ENCODE measurements around the gene ZBTB9.

The ZBTB9 gene

DNA sequence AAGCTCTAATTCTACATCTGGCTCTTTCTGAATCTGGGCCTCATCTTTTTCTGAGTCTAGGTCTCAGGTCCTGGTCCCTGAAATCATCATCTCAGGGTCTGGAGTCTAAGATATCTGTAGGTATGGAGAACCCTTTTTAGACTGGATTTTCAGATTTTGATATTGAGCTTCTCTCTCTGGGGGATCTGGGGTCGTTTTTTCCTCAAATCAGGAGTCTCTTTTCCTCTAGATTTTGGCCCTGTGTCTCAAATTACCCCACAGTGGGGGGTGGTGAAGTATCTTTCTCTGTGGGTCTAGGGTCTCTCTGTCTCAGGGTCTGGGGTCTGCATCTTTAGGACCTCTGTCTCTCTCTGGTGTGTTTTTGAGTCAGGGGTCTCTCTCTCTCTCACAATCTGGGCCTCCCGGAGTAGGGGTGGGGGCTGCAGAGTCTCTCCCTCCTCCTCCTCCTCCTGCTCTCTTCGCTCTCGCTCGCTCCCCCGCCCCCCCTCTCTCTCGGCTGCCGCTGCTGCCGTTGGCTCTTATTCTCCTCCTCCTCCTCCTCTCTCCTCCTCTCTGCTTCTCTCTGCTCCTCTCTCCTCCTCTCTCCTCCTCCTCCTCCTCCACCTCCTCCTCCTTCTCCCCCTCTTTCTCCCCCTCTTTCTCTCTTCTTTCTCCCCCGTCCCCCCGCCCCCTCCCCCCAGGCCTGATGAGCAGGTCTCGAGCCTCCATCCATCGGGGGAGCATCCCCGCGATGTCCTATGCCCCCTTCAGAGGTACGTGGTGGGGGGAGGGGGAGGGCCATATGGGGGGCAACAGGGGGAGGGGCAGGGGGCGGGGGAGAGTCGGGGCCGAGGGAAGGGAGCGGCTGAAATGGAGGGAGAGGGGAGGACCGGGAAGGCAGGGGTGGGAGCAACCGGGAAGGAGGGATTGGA lies 34.5 kb upstream of the ZBTB9 start, which contains the start of gene SYNGAP1:
Gene SYNGAP1, plus strand, starts transcription at position 486 of the 911 bp plus-strand sequence. Its CDS starts 200 bp downstream, at position 686.
- DNase-seq = no peak

DNA sequence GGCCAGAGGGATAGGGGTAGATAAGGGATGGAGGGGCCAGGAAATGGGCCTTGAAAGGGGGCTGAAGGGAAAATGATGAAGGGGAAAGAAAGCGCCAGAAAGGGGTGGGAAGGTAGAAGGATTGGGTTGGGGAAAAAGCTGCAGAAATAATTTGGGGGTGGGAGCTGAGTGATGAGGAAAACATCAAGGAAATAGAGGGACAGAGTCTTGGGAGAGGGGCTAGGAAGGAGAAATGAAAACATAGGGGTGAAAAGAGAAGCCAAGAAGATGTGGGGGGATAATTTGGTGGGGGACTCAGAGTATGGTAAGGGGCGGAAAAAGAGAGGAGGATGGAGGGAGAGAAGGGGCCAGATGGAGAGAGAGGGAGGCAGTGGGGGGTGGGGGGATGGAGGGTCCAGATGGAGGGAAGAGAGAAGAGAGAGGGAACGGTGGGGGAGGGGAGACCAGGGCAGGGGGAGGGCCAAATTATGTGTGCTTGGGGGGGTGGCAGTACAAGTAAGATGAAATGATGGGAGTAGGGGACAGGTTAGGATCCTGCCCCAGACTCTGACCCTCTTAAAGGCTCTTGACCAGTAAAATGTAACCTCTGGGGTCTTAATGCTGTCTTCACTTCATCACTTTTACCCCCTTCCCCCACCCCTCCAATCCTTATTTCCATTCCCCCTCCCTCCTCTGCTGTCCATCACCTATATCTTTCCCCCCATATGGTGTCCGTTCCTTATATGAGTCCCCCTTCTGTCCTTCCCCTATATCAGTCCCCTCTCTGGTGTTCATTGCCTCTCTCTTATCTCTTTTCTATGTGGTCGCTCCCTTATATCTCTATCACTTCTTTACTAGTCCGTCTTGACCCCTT lies 33.7 kb upstream of the ZBTB9 start:
- no peak for DNase-seq

DNA sequence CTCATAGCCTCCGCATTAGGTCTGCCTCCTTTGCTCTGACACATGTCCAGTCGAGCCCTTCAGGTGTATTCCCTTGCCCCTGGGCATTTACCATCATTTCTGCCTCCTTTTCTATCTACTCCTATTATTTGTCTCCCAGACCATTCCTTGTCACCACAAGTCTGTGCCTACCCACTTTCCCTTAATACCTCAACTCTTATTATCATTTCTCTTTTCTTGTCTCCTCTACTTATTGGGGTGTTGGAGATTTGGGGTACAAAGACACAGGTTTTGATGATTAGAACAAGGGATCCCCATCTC lies 33.1 kb upstream of the ZBTB9 start:
- DNase-seq = no peak

DNA sequence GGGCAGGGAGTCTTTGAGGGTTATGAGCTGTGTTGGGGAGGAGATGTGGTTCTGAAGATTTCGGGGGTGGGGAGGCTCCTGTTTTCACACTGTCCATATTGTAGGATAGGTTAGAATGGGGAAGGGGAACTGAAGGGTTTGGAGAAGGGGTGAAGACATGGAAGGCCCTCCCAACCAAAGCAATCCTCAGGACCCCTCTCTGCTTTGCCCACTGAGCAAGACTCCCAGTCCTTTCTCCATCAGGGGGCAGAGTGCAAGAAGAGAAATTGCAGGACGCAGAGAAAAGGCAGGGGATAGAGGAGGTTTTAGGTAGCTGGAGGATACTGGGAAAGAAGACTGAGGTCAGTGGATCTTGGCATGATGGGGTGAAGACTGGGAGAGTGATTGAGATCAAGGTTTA lies 30.6 kb upstream of the ZBTB9 start:
- DNase-seq = no peak

DNA sequence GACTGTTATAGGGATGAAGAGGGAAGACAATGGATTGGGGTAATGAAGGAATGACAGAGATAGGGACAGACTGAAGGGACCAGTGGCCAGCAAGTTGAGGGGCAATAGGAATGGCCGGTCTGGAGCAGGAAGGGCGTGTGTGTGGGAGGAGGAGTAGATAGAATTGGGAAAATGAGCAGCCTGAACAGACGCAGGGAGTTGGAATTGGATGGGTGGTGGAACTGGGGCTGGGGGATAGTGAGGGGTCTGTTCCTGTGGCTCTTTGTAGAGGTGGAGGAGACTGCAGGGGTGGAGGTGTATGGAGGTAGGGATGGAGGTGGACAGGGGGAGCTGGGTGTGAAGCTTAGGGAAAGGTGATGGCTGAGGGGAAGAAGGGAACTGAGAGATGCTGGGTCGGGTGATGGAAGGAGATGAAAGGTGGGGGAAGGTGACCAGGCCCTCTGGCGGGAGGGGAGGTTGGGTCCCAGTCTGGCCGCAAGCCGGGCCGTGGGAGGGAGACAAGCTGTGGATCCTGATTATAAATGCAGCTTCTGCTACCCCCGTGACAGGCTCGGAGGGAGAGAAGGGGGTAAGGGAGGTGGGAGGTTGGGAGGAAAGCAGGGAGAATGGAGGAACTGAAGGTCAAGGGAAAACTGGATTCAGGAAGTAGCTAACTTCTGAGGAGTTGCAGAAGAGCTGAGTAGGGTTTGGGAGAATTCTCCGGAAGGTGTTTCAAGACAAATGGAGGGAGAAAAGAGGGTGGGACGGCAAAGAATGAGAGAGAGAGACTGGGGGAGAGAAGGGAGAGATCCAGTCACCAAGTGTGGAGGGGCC lies 29.3 kb upstream of the ZBTB9 start:
- no peak for DNase-seq

DNA sequence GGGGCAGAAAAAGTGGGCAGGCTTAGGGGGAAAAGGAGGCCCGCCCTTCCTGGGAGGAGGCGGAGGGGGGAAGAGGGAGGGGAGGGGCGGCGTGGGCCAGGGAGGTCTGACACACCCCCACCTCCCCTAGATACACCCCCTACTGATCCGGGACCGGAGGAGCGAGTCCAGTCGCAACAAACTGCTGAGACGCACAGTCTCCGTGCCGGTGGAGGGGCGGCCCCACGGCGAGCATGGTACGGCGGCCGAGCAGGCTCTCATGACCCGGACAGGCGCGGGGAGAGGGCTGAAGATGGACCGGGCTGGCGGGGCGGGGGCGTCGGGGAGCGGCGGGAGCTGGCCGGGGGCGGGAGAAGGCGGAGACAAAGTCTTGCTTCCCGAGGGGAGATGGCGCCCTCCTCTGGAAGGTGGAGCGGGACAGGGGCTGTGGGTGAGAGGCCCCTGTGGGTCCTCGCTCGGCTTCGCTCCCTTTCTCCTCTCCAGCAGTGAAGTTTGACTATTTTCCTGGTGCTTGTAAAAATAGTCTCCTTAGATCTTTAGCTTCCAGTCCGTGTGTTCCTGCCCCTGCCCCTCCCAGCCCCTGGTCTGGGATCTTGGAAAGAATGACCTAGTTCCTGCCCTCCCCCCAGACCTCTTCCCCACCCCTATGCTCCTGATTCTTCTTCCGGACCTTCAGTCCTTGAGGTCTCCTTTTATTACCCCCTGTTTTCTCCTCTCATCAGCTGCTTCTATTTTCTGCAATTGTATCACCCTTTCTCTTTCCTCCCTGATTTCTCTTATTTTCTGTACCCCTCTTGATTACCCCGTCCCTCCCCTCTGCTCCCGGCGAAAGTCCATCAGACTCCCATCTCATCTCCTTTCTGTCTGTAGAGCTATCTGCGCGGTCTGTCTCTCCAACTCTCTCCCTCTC lies 28.5 kb upstream of the ZBTB9 start:
- peak; percentile 77 for DNase-seq

DNA sequence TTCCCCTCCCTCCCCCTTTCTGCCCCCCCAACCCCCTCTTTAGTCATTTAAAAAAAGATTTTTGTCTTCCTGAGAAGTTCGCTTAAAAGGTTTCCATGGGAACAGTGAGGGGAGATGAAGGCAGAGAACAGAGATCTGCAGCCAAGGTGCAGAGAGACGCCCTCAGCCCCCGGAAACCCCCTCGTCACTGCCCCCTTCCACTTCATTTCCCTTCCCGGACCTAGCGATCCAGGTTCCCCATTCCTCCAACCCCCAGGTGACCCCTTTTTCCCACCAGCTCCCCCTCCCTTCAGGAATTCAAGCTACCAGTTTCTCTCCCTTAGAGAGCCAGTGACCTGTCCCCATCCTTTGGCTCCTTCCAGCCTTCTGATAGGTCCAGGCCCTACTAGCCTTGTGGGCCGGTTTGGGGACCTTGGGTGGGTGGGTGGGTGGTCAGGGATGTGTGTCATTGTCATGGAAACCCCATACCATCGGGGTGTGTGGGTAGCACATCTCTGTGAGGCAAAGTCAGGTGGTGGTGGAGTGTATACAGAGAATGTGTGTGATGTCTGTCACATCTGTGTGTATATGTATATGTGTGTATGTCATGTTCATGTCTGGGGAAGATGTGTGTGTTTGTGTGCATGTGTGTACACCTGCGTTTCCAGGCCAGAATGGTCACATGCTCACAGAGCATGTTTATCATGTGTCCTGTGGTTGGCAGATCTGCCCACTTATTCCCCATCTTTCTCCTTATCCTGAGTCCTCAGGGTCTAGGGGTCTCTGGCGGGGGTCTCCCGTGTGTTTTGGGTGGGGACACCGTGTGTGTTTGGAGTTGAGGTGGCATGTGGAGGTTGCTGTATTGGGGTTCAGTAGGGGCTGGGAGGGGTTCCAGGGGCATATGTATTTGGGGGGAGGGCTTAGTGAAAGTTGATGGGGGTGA lies 27.5 kb upstream of the ZBTB9 start:
- no peak for DNase-seq

DNA sequence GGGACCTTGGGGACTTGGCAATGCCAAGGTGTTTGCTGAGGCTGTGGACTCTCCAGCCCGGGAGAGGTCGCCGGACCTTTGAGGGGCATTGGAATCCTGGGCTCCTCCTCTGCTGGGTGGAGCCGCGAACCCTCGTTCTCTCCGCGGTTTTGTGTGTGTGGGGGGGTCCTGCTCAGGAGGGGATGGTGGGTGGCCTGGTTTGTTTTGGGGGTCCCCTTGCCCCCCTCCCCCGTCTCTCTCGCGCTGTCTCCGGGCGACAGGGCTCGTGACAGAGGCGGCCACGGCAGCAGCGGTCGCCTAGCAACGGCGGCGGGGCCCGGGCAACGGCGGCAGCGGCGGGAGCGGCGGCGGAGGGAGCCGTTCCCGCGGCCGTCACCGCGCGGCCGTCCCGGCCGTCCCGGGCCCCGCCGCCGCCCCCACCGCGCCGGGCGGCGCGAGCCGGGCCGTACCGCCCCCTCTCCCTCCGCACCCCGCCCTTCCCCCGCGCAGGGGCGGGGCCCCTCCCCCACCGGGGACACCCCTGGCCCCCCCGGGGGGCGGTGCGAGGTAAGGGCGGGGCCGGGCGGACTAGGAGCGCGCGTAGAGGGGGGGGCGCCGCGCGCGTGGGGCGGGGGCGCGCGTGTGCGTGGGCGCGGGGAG lies 26.7 kb upstream of the ZBTB9 start:
- DNase-seq = no peak

DNA sequence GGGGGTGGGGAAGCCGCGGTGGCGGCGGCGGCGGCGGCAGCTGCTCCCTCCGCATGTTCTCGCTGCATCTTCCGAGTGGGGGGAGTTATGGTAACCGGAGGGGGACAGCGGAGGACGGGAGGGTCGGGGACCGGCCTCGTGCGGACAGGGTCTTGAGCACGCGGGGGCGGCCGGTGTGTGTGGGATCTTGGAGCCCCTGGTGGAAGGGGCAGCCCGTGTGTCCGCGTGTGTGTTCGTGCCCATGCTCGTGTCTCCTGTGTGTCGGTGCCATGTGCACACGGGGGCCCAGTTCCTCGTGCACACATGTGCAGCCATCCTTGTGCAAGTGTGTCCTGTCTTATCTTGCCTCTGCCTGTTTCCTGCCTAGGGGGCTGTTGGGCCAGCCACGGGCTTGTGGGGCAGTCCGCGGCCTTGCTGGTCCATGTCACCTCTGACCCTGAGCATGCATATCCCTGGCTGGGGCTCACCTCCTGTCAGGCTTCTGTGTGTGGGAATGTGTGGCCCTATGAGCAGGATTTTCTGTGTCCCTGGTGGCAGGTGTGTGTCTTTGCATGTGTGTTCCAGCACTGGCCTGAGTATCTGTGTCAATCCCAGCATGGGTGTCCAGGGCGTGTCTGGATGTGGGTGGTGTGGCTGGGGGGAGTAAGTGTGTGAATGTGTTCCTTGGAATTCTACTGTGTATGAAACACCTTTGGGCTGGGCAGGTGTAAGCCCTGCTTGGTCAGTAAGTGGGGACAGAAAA lies 26.0 kb upstream of the ZBTB9 start:
- DNase-seq = no peak

DNA sequence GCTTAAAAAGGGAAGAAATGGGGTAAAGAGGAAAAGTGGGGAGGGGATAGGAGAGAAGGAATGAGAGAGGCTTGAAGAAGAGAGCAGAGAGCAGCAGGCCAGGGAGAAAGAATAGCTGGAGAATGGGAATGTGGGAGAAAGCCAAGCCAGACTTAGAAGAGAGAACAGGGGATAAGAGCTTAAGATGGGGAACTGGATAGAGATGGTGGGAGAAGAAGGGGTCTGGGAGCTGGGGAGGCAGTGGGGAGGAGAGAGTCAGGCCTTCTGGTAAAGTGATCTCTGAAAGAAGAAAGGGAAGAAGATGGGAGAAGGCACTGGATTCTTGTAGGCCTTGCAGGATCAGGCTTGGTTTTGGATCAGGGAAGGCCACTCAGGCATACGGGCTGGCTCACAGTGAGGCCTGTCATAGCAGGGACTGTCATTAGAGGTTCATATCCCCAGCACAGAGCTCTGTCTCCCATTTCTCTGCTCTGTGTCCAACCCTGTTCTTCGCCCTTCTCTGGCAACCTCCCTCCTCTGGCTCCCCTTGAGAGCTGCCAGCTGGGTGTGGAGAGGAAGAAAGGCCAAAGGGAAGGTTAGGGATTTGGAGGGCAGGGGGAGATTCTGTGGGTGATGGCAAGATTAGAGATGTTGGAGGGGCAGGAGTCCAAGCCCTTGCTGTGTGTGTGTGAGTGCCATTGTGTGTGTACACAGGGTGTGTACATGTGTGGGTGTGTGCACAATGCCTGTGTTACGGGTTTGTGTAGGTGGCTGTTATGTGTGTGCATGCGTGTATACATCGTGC lies 25.2 kb upstream of the ZBTB9 start:
- no peak for DNase-seq

DNA sequence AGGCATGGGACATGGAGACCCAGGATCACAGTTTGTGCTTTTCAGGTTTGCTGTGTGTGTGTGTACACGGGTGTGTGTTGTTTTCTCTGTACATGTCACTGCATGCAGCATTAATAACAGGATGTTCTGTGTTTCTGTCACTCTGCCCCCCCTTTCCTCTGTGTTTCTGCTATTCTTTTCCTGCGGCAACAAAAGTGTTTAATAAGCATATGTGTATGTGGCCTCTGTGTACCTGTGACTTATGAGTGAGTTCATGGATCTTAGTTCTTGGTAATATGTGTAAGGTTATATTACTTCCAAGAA lies 24.7 kb upstream of the ZBTB9 start:
- DNase-seq = no peak

DNA sequence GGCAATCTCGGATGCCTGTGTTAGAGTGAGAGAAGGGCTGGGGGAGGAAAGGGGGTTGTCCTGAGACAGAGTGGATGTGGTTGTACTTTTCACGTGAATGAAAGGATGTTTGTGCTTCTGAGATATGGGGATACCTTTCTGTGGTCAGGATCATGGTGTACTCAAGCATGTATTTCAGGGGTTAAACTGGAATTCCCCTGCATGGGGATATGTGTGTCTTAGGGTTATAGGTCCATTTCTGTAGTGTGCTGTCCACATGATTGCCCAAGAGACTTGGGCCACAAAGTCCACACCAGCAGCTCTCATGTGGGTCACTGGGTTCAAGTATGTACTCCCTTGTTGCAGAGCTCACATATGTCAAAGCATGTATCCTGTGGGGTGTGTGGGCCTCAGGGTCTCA lies 24.0 kb upstream of the ZBTB9 start:
- no peak for DNase-seq

DNA sequence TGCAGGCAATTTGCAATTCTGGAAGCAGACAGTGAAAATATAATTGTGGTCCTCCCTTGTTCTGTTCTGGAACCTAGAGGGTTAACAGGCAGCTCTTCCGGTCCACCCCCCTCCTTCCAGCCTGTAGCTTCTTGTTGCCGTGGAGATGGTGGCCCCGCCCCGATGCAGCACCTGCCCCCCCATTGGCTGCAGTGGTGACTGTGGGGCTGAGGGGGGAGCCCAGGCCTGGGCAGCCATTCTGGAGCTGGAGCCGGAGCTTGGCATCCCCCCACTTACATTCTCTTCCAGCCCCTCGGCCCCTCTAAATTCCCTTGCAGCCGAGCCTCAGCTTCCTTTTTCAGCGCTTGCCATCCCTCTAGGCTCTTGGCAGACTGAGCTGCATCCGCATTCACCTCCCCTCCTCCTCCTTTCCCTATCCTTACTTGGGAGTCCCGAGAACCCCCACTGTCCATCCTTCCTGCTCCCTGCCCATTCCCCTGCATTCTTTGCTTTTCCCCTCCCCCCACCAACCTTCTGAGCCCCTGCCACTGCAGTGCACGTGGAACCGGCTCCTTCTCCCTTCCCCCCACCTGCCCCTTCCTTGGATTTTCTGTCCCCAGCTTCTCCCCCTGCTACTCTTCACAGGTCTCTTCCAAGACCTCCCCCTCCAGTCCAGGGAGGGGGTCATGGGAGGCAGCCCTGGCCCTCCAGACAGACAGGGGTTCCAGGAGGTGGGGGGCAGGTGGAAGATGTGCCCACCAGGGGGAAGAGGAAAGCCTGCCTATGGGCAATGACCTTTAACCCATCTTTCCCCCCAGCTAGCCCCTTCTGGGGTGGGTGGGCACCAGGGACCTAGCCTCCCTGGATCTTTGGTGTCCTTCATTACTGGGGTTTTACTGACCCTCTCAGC lies 23.1 kb upstream of the ZBTB9 start:
- peak; percentile 60 for DNase-seq

DNA sequence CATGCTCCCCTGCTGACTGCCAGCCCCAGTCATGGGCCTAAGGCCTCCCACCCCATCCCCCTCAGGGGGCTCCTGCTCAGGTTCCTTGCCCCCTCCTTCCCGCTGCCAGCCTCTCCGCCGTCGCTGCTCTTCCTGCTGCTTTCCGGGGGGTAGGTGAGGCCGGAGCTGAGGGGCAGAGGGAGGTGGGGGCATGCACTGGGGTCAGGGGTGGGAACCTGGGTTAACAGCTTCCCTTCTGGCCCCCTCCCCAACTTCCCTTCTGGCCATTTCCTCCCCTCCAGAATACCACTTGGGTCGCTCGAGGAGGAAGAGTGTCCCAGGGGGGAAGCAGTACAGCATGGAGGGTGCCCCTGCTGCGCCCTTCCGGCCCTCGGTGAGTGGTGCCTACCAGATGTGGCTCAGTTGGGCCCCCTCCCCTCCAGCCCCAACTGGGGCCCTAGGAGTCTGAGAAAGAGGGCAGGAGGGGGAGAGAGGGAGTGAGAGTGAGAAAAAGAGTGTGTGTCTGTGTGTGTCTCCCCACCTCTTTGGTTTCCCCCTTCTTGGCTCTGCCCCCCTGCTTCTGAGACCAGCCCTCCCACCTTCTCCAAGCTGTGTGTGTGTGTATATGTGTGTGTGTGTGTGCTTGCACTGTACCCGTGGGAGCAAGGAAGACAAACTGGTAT lies 22.4 kb upstream of the ZBTB9 start:
- DNase-seq = no peak

DNA sequence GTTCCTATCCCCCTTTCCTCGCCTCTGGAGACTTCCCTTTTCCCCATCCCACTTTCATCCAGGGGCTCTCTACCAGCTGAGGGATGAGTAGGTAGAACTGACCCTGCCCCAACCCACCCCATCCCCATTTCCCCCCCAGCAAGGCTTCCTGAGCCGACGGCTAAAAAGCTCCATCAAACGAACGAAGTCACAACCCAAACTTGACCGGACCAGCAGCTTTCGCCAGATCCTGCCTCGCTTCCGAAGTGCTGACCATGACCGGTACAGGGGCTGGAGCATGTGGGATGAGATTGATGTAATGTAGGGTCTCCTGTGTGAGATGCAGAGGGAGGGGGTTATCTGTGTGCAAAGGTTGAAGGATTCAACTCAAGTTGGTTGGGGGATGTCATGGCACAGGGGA lies 21.8 kb upstream of the ZBTB9 start:
- no peak for DNase-seq

DNA sequence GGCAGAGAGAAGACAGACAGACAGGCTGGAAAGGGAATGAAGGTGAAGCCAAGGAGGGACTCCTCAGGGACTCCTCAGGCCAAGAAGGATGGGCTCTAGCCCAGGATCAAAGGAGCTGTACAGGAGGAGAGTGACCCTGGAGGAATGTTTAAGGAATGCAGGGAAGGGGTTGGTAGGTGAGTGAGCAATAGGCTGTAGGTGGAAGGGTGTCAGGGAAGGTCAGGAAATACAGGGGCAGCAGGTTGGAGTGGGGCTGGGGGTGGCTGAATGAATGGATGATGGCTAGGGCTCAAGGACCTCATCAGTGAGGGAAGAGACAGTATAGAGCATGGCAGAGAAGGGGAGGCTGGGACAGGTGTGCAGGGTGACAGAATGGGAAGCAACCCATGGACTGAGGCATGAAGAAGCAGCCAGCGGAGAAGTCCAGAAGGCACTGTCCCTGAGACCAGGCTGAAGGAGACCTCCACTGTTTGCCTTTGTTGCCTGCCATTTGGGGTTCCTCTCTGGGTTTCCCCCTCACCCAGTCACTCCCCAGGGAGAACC lies 21.3 kb upstream of the ZBTB9 start:
- no peak for DNase-seq

DNA sequence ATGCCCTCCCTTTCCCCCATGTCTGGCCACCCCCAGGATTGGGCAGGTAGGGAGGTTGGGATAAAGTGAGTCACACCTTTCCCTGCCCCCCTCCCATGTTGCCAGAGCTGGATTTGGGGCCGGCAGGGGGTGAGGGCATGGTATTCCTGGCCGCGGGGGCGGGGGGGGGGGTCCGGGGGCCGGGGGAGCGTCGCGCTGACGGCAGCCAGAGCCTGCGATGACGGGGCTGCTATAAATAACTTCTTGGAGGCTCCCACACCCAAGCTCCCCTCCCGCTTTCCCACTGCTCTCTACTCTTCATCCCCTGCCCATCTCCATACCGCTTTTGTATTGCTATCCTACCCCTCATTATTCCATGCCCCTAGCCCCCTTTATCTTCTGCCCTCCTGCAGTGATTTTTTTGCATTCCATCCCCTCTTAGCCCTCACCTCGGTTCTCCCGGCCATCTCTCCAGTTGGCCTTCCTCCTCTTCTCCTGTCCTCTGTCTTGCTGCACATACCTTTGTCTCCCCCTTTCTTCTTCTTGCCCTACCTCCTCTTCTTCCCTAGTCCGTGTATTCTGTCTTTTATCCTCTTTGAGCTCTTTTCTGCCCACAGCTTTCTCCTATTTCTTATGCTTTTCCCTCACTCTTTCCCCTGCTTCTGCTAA lies 20.7 kb upstream of the ZBTB9 start:
- no peak for DNase-seq

Data from NCI-H748 treated with DMSO at 0.1 percent for 48 hours (cell line).